H1 (cell line): ENCODE measurements around the gene CCNE1.

Source experiments
- MAFK ChIP-seq: IDR thresholded peaks from 2 replicates; pipeline ENCODE4 v1.6.1; 2012; ENCODE audit warnings: low read depth, mild to moderate bottlenecking, improper control_type of control experiment, low read length
- POLR2A ChIP-seq, 2 experiments: IDR thresholded peaks; 1 replicate in 1 of 2; 2 replicates in 1 of 2; pipeline ENCODE4 v1.6.1; 2011; ENCODE audit warnings: low read depth in 2 of 2, low read length in 2 of 2, mild to moderate bottlenecking in 2 of 2; ENCODE audit errors: control extremely low read depth in 1 of 2
- SIX5 ChIP-seq: IDR thresholded peaks from 2 replicates; pipeline ENCODE4 v1.6.1; 2011; ENCODE audit warnings: mild to moderate bottlenecking, low read depth, low read length
- TCF12 ChIP-seq: IDR thresholded peaks from 2 replicates; pipeline ENCODE4 v1.6.1; 2011; ENCODE audit warnings: low read depth, mild to moderate bottlenecking, low read length

GRCh38 chr19:29833614-29834261 is 21.9 kb downstream of the CCNE1 start:
- TF ChIP-seq POLR2A (IDR thresholded peaks at IDR 0.05; ENCODE audit: control extremely low read depth in 1 of 2, low read depth in 2 of 2, low read length in 2 of 2) (no peak), MAFK (no peak), TCF12 (no peak), SIX5 (no peak)
